NOMO-1 treated with dmso at 0.1 percent for 144 hours (cell line): ENCODE data around the gene VPS41.

Experiments
- DNase-seq: peaks from one replicate; lab custom pipeline; 2025; ENCODE audit not compliant: unreplicated experiment; lab: John Stamatoyannopoulos, UW

VPS41 gene

DNA sequence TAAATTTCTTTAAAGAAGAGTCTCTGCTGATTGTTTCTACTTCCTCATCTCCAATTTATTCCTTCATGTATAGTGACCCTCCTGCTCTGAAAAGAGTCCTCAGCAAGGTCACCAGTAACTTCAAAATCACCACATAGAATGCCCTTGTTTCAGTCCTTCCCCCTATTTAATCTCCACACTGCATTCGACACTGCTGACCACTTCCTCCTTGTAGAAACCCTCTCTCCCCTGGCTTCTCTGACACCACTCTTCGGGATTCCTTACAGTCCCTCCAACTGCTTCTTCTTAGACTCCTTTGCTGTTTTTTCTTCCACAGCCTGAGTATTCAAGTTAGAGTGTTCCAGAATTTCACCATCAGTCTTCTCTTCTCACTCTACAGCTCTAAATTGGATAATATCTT lies 89.5 kb downstream of the VPS41 start:
- DNase-seq = no peak

DNA sequence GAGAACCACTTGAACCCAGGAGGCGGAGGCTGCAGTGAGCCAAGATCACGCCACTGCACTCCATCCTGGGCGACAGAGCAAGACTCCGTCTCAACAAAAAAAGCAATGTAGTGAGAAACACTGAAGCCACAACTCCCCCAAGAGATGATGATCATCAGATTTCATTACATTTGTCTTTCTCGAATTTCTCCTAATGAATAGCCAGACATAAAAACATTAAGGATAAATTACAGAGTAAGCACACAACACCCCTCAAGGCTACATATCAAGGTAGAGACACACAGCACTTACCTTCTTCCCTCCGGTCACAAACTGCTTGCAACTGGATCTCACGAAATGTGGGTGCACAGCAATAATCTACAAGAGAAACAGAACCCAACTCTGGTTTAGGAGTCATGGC lies 91.5 kb downstream of the VPS41 start:
- no peak for DNase-seq

DNA sequence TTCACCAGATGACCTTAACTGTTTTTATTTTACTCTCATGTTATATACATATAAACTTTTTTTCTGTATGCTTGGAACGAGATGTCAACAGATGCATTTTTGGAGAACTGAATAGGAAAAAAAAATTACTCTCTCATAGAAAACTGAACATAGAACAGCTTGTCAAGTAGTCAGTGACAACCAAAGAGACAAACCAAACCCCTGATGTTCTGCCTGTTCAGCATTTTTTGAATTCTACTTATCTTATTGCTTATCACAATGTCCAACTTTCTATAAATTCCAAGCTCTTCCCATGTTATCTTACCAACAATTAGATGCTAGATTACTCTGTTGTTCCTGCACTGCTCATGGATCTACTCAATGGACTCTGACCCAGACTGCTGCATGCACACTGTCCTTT lies 95.2 kb downstream of the VPS41 start:
- DNase-seq = no peak

DNA sequence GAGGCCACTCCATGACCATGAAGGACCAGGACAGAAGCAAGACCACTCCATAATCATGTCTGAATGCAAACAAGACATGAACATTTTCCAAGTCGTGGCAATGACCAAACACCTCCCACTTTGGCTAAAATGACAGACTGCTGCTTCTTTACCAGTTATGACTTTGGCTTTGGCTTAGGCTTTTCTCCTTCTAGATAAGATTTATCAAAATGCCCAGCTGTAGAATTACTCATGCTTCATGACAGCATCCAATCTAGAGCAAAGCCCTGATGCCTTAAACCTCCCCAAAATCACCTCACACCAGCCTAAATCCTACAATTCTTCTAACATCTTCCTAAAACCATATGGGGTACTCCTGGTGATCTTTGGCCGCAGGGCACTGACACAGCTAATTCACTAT lies 102.1 kb downstream of the VPS41 start:
- no peak for DNase-seq

DNA sequence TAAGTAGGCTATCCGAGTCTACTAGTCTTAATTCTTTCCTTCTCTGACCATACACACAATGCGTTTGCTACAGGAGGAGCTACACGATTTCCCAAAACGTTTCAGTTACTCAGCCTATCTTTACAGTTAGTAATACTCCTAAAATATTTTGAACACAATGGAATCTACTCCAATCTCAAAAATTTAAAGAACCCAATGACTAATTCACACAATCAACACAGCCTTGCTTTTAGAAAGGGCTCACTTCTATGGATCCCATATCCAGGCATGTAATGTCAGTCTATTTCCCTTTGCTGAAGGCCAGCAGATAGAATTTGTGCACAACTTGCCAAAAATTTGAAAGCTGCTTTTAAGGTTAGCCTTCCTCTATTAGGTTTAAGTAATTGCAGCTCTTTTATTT lies 107.2 kb downstream of the VPS41 start:
- no peak for DNase-seq

DNA sequence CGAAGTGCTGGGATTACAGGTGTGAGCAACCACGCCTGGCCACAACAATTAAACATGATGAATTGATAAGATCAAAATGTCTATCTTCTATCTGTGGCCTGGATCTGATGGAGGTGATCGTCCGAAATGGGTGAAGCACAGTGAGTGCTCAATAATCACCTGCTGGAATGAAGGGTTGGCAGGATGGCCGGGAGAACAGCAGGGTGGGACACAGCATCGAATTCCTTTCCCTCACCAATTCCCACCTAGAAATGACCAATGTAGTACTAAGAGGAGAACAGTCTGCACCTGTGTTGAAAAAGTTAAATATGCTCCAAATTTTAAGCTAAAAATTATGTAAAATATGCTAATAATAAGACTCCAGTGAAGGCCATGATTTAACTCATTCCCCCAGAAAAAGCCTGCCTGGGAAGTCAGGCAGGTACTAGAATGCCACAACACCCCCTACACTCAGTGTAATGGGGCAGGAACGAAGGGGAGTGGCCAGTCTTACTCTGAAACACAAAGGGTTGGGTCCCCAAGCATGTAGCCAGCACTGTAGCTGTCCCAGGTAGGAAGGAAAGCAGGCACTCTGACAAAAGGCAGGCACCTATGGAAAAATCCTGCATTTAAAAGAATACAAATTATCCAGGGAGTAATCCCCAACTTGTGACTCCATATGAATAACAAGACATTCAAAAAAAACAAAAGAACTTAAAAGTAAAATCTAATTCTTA lies 110.3 kb downstream of the VPS41 start:
- no peak for DNase-seq

DNA sequence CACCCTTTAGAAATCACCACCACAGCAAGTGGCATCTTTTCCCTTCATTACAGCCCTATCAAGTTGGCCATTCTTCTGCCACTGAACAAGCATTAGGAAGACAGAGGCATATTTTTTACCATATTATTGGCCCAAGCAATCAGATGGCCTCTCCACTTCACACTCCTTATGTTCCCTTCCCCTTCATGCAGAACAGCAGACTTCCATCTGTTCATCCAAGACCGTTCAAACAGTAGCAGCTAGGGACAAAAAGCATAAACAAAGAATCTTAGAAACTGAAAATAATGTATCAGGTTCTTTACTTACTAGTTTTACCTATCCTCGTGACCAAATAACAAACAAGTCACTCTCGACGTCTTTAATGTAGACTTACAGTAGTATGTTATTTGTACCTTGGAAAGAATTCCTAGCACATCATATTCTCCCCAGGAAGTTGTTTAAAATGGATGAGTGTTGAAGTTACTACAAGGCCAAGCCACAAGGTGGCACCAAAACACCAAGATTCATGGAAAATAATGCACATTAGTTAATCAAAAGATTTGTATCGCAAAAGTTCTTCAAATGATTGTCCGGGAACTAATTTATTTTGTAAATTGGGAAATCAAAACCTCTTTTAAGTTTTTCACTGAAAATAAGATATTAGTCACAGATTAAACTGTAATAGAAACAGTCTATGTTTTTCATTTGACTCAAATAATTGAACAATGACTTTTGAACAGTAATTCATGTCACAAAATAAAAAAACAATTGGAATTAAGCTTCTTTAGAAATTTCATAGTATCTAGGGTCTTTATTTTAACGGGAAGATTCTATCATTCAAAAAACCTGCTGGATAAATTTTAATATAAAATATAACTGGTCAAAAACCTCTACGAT lies 112.1 kb downstream of the VPS41 start:
- DNase-seq = no peak

DNA sequence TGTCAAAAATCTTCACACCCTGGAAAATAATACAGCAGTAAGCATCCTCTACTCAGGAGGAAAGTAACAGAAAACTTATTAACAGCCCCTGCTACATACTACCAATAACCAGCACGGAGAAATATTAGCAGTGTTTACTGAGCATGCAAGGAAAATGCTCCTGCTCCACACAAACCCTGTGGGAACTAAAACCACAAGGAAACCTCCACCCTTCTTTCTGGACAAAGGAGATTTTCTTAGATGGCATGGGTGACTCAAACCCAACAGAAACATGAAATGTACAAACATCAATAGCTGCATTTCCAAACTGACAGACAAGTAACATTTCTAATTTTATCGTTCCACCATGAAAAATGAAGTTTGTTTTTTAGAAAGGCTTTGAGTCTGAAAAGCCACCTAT lies 113.4 kb downstream of the VPS41 start:
- no peak for DNase-seq

DNA sequence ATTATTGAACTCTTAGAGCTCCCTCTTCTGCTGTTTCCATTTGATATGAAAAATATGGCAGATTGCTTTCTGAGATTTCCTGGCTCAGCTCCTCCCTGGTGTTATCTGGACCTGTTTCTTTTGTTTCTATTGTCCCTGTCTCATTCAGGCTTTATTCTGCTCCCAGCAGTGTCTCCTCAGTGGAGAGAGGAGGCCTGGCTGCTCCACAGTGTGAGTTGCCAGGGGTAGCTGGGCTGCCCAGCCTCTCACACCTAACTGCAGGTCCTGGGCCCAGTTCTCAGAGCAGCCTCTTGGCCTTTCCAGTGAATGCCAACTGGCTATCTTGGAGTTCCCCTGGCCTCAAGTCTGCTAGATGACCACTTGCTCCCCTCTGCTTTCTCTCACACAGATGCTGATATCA lies 127.0 kb downstream of the VPS41 start:
- no peak for DNase-seq

DNA sequence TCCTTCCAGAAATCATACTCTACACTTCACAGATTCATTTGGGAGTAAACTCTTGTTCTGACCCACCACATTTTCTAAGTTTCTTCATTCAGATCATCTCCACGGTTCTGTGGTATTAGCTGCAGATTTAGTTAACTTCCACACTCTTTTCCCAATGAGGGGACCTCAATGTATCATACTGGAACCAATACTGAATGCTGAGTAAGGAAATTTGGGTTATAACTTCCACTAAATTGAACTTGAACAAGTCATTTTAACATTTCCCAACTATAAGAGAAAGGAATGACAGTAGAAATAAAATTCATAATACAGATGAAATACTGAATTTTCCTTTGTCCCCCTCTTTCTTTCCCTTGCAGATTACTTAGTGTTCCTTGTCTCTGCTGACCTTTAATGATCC lies 131.4 kb downstream of the VPS41 start:
- no peak for DNase-seq

DNA sequence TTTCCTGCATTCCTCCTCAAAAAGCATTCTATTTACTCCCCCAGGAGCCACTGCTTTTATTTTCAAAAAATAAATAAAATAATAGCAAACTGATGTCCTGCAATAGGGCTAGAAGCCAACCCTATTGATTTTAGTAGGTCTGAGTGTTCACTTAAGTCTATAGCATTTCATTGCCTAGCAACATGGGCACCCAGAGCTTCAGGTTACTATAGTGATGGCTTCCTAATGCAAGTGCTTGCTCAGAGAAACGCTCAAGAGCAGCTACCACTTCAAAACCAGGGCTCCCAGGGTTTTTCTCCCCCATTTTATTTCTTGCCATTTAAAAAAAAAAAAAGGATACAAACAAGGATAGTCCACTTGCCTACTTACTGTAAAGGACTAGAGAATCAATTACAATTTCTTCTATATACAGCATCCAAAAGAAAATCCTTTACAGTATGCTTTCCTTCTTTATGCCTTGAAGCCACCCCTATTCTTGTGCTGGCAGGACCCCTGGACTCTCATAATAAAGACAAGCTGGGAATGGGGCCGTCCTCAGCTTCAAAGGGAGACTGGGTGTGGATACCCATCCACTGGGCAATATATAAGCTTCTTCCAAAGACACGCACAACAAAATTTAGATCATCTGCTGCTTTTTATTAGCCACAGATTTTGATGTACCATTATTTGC lies 133.3 kb downstream of the VPS41 start:
- no peak for DNase-seq

DNA sequence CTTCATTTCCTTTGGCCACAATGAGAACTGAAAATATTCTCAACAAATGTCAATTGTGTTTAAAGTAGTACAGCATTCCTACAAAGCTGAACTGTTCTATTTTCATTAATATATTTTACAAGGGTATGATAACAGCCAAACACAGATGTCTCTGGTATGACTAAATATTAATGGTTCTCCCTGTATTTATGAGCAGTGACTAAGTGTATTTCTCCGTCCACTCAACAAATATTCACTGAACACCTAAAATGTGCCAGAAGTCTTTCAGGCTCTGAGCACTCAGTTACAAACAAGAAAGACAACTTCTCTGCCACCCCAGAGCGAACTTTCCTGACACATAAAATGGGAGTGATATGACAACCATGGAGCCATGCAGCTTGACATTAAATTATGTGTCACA lies 135.6 kb downstream of the VPS41 start:
- DNase-seq = no peak

DNA sequence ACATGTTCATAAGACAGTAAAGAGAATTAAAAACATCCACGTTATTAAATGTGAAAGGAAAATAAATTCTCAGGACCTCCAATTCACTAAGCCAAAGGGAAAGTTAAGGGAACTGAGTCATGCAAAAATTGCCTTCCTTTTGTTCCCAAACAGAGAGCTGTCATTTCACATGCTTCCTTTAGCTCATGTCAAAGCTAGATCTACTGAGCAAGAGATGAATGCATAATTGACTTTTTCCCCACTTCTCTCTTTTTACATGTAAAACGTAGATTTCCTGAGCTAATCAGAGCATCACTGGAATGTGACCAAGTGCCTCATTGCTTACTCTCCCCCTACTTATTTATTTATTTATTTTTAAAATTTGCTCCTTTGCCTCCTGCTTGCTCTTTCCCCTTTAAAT lies 148.8 kb downstream of the VPS41 start:
- DNase-seq = no peak

DNA sequence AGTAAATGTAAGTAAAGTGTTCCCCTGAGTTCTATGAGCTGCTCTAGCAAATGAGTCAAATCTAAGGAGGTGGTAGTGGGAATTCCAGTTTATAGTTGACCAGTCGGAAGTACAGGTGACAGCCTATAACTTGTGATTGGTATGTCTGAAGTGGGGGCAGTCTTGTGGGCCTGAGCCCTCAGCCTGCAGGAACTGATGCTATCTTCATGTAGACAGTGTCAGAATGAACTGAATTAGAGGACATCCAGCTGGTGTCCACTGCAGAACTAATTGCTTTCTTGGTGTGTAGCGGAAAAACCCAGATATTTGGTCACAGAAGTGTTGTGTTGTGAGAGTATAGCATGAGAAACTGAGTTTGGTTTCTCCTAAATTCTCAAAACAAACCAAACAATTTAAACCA lies 150.0 kb downstream of the VPS41 start:
- no peak for DNase-seq

DNA sequence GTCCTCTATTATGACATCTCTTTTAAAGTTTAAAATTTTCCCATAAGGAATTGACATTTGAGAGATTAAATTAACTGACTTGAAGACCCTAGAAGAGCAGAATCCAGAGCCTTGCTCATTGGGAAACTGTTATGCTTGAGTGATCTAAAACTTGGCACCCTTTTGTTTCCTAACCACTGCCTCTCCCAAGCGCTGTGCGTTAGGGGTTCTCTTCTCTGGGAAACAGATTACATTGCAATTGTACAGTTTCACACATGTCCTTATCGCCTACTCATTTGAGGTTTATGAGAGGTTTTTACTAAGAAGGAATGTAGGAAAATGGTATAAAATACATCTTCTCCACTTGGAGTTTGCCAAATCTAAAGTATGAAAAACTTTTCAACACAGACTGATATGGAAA lies 151.1 kb downstream of the VPS41 start:
- no peak for DNase-seq

DNA sequence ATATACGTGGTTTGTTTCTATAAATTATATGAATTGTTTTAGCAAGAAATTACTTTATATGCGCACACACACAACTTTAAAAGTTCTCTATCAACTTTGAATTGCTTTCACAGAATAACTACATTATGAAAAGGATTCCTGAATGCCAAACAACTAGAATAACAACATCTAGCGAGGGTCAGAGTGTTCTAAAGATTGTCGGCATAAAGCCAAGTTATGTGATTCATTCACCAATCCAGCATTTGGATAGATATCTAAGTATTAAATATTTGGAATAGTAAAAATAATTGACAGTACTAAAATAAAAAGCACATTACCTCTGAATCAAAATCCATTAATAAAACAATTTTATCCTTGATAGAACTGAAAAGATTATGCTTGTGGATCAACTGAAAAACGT lies 152.5 kb downstream of the VPS41 start:
- DNase-seq = no peak

DNA sequence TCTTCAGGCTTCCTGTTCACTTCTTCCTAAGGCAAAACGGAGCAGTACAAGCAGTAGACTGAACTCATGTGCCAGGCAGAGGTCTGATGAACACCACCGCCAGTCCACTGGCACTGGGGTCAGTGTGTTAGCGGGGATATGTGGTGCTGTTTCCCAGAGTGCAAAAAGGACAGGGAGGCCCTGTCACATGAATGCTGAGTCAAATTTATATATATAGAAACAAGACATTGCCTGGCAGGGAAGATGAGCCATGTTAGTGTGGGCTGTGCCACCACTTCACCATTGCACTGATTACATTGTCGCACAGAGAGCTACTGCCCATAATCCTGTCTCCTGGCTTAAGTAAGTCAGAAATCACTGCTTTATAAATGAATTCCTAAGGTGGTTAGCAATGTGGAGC lies 155.6 kb downstream of the VPS41 start:
- DNase-seq = no peak

DNA sequence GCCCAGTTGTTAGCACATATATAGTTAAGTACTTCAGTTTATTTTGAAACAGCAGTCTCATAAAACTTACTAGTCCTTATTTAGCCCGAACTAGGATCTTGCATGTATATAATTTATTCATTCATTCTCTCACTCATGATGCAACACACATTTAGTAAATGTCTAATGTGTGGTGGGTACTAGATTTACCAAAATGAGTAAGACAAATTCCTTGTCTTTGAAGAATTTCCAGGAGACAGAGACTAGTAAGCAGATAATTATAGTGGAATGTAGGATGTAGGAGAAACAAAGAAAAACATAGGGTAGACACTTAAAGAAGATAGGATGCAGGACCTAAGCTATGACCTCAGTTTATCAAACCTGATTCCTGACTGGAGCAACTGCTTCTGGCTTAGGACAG lies 157.6 kb downstream of the VPS41 start:
- DNase-seq = no peak

DNA sequence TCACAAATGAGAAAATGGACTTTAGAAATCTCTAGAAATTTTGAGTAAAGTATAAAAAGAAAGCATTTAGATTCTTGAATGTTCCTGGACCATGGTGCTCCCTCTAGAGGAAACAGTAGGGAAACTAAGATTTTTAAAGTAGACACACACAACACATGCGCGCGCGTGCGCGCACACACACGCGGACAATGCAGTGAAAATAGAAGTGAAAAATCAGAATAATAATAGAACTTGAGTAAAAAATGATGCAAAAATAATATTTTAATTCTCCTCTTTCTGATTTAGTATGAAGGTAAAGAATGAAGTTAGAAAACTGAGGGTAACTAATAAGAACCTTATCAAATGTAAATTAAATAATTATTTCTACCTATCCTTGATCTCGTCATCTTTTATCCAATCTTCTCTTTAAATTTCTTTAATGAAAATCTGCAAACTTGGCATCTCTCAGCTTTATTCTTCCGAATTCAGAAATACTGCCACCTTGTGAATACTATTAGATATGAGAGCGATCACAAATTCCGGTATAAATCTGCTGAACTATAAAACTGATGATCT lies 160.9 kb downstream of the VPS41 start:
- DNase-seq = no peak

DNA sequence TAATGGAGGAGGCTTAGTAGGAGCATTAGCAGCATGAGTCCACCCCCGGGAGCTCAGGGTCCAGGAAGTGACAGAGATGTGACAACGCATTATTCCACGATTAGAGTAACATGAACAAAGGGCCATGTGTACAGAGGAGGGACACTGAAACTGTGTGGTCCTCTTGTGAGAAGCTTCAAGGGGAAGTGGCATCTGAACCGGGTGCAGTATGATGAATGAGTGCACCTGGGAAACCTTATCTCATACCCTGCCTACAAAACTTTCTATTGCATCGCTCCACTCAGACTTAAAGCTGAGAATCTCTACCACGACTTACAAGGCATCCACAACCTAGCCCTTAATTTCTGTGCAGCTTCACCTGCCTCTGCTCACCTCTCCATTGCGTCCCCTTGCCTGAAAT lies 162.6 kb downstream of the VPS41 start:
- DNase-seq = no peak

DNA sequence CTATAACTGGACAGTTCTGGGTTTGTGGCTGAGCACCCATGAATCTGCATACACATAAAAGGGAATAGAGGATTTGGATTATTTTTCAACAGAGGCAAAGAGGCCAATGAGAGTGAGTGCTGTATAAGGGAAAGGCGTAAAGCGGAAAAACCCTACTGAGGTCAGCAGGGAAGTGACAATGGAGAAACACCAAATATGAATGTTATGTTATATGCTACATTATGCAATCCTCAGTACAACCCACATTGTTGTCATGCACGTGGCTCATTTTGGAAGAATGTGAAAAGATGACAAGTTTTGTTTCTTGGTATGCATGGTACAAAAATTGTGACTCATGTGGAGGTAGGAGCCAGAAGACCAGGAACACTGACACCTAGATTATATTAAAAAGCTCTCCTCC lies 164.2 kb downstream of the VPS41 start:
- DNase-seq = no peak

DNA sequence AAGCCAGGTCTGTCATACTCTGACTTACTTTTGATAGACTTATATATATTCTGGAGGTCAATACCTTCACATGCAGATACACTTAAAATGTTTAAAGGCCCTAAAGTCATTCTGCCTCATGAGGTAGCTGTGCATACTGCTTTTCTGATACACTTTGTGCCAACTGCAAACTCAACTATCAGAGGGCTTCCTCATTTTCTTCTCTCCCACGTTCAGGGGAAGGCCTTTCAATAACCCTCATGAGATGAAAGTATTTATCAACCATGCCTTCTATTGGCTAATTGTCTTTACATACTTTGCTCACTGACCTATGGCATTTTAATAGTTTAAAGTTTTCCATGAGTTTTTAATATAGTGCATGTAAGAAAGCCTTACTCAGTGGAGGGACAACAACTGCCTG lies 165.1 kb downstream of the VPS41 start:
- no peak for DNase-seq
